A549 (cell line): ENCODE measurements around the gene CBX3. TPM values are rescaled to one million over a fixed set of nuclear protein-coding genes. Genes with fewer than 3 reads are reported as not detected.
A peak's percentile ranks its signal among the peaks of the same experiment; 100 is the strongest.

Experiments used
- ATAC-seq, 2 experiments: fragments of 200-7000 bp in 1 of 2; fragments of >200 bp in 1 of 2; cut with Nextera tagmentation in 1 of 2; cut with Tn5 transposase in 1 of 2; 3 replicates each; pipeline versions ENCODE4 v1.8.0 to v1.9.1; 2018 to 2020; ENCODE audit warnings: mild to moderate bottlenecking in 1 of 2, moderate library complexity in 1 of 2
- CTCF ChIA-PET: fragments of 300-600 bp; sonication (Branson Sonifier 250); formaldehyde crosslinking; extraction: SDS; loops from one replicate; lab custom pipeline; 2021; ENCODE audit warnings: antibody characterized with exemption, inconsistent platforms; lab: Yijun Ruan, JAX
- POLR2A ChIA-PET: fragments of 350-600 bp; formaldehyde crosslinking; extraction: SDS; loops from one replicate; lab custom pipeline; 2021; ENCODE audit warnings: antibody characterized with exemption, inconsistent platforms; lab: Yijun Ruan, JAX
- DNase-seq, 2 experiments: peaks; one replicate each; pipeline versions ENCODE4 v3.0.0 to v3.0.0-alpha.2; 2011 to 2016; ENCODE audit warnings: low read depth in 1 of 2, low spot score in 1 of 2
- FAIRE-seq: peaks from 2 replicates; lab custom pipeline; 2011; peaks lifted over from hg19 to GRCh38; lab: Jason Lieb, UNC
- H3K27ac ChIP-seq, 2 experiments: fragments of >200 bp; sonication (Bioruptor Twin); formaldehyde crosslinking; 3 replicates each; pipeline ENCODE4 v1.5.1; 2016 to 2017
- H3K4me1 ChIP-seq: fragments of >200 bp; sonication (Bioruptor Twin); formaldehyde crosslinking; 3 replicates; pipeline ENCODE4 v1.6.1; 2016
- H3K4me2 ChIP-seq: fragments of >200 bp; sonication (Bioruptor Twin); formaldehyde crosslinking; 3 replicates; pipeline ENCODE4 v1.6.1; 2016
- H3K4me3 ChIP-seq: fragments of >200 bp; sonication (Bioruptor Twin); formaldehyde crosslinking; 3 replicates; pipeline ENCODE4 v1.5.1; 2016
- H3K9me3 ChIP-seq: fragments of >200 bp; sonication (Bioruptor Twin); formaldehyde crosslinking; 3 replicates; pipeline ENCODE4 v1.6.1; 2016
- CBX2 ChIP-seq: fragments of 200-600 bp; sonication (generic); IDR thresholded peaks from 2 replicates; pipeline ENCODE4 v1.6.1; 2016; ENCODE audit warnings: low read depth, mild to moderate bottlenecking, borderline replicate concordance
- CEBPB ChIP-seq, 2 experiments: fragments of >200 bp in 1 of 2; sonication (Bioruptor Twin) in 1 of 2; formaldehyde crosslinking in 1 of 2; IDR thresholded peaks; 2 replicates each; pipeline ENCODE4 v1.6.1; 2012 to 2016
- ESRRA ChIP-seq: fragments of 150-350 bp; IDR thresholded peaks from 2 replicates; pipeline ENCODE4 v1.6.1; 2014; ENCODE audit warnings: mild to moderate bottlenecking, low read length, borderline replicate concordance
- FOSB ChIP-seq: fragments of 250-450 bp; sonication (Bioruptor Pico); IDR thresholded peaks from 2 replicates; pipeline ENCODE4 v1.5.0; 2020; ENCODE audit warnings: mild to moderate bottlenecking, moderate library complexity
- FOSL2 ChIP-seq, 2 experiments: fragments of 450-650 bp in 1 of 2; fragments of >200 bp in 1 of 2; sonication (Bioruptor Twin) in 1 of 2; formaldehyde crosslinking; IDR thresholded peaks; 2 replicates each; pipeline versions ENCODE4 v1.5.0 to v1.6.1; 2016 to 2020; ENCODE audit warnings: mild to moderate bottlenecking in 1 of 2, moderate library complexity in 1 of 2
- FOXS1 ChIP-seq: fragments of 250-450 bp; sonication (Bioruptor Pico); IDR thresholded peaks from 2 replicates; pipeline ENCODE4 v1.5.0; 2020; ENCODE audit warnings: mild to moderate bottlenecking, moderate library complexity
- GATA3 ChIP-seq: IDR thresholded peaks from 2 replicates; pipeline ENCODE4 v1.6.1; 2012; ENCODE audit warnings: borderline replicate concordance
- HDAC2 ChIP-seq: fragments of 200-600 bp; sonication (generic); IDR thresholded peaks from 2 replicates; pipeline ENCODE4 v1.6.1; 2016
- HEYL ChIP-seq: fragments of 250-450 bp; sonication (Bioruptor Pico); IDR thresholded peaks from 2 replicates; pipeline ENCODE4 v1.8.0; 2021; ENCODE audit warnings: mild to moderate bottlenecking, moderate library complexity
- HOXA7 ChIP-seq: fragments of 250-450 bp; sonication (Bioruptor Pico); IDR thresholded peaks from 2 replicates; pipeline ENCODE4 v1.5.0; 2020; ENCODE audit warnings: mild to moderate bottlenecking, moderate library complexity
- KDM5A ChIP-seq: fragments of 200-600 bp; sonication (generic); IDR thresholded peaks from 2 replicates; pipeline ENCODE4 v1.6.1; 2016; ENCODE audit warnings: antibody characterized with exemption, mild to moderate bottlenecking
- POLR2AphosphoS2 ChIP-seq: conservative IDR thresholded peaks from 2 replicates; pipeline ENCODE4 v1.6.1; 2012; ENCODE audit warnings: low read length, improper control_type of control experiment, inconsistent platforms
- RNF2 ChIP-seq: fragments of 200-600 bp; sonication (generic); IDR thresholded peaks from 2 replicates; pipeline ENCODE4 v1.6.1; 2016; ENCODE audit warnings: low read depth, mild to moderate bottlenecking, antibody characterized with exemption, moderate library complexity, borderline replicate concordance
- TFCP2L1 ChIP-seq: fragments of 250-450 bp; sonication (Bioruptor Pico); IDR thresholded peaks from 2 replicates; pipeline ENCODE4 v1.5.0; 2021; ENCODE audit warnings: mild to moderate bottlenecking
- TP53 ChIP-seq: fragments of 250-450 bp; sonication (Bioruptor Pico); IDR thresholded peaks from 2 replicates; pipeline ENCODE4 v1.5.0; 2021; ENCODE audit warnings: mild to moderate bottlenecking, moderate library complexity
- ZC3H11A ChIP-seq: fragments of 450-650 bp; IDR thresholded peaks from 2 replicates; pipeline ENCODE4 v1.6.1; 2014; ENCODE audit warnings: antibody characterized with exemption, mild to moderate bottlenecking
- WGBS: methylation state at CpG from one replicate; pipeline ENCODE4 v1.1.6; 2017; ENCODE audit errors: missing lambda C conversion rate; 5-methylcytosine and 5-hydroxymethylcytosine counted together
- polyA plus RNA-seq, 4 experiments: library from polyadenylated mRNA; depleted of rRNA in 3 of 4; stranded (reverse); fragments of >200 nt; fragmentation: RNase III in 1 of 4; extraction: RNeasy Plus Mini Kit Qiagen cat#74134 plus additional on column Dnase treatment in 1 of 4; gene quantifications; 2 replicates in 3 of 4; 3 replicates in 1 of 4; pipeline ENCODE4 v1.2.3, GENCODE V29; 2011 to 2017
- TF ChIP-seq, protein P1 (sequence below): IDR thresholded peaks from 2 replicates; pipeline ENCODE4 v1.6.1; 2012; ENCODE audit warnings: low read depth, borderline replicate concordance
- TF ChIP-seq, protein P2 (sequence below): fragments of 150-350 bp; IDR thresholded peaks from 2 replicates; pipeline ENCODE4 v1.6.1; 2014; ENCODE audit warnings: low read depth, mild to moderate bottlenecking, low read length
- TF ChIP-seq, protein P3 (sequence below): fragments of 250-450 bp; sonication (Bioruptor Pico); IDR thresholded peaks from 2 replicates; pipeline ENCODE4 v1.5.0; 2021; ENCODE audit warnings: mild to moderate bottlenecking, moderate library complexity, borderline replicate concordance
- TF ChIP-seq, protein P4 (sequence below): fragments of >200 bp; sonication (Bioruptor Twin); formaldehyde crosslinking; IDR thresholded peaks from 3 replicates; pipeline ENCODE4 v1.5.1; 2016
- TF ChIP-seq, protein P5 (sequence below): fragments of 200-600 bp; sonication (generic); IDR thresholded peaks from 2 replicates; pipeline ENCODE4 v1.6.1; 2016; ENCODE audit warnings: antibody characterized with exemption, mild to moderate bottlenecking, moderate library complexity
- TF ChIP-seq, protein P6 (sequence below): fragments of 250-450 bp; sonication (Bioruptor Pico); IDR thresholded peaks from 2 replicates; pipeline ENCODE4 v1.5.0; 2020; ENCODE audit warnings: low read depth, mild to moderate bottlenecking, moderate library complexity

CBX3 gene
- polyA plus RNA-seq, 2 of the 4 experiments (the other 2 are of a cell fraction): 275 to 288 TPM

DNA sequence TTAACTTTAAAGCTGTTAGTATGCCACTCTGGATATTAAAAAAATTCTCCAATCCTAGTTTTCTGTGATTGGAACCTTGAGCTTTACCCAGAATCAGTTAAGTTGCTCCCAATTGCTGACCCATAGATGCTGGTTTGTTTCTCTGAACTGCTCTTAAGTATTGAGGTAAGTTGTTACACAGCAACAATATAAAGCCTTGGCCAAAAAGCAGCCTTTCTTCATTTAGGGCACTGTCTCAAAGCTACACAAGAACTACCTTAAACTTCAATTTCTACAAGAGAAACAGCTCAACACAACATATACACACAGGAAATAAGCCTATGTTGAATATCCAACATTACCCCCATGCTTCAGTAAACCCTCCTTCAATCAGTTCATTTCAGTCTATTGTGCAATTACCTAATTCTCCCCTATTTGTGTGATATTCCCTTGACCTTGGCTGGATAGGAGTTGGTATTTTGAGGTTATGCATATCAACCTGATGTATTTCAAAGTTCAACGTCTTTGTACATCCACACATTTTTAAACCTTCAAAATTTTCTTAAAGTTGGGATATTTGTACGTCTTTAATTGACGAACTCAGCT lies 12.5 kb upstream of the CBX3 start (continued):
- TF ChIP-seq CBX2 (no peak), KDM5A (no peak), POLR2AphosphoS2 (peak; percentile 25; the same call in 1 of the 2 replicates), GATA3 (no peak), ZC3H11A (no peak), ESRRA (no peak), HEYL (no peak), HDAC2 (no peak)
- TF ChIP-seq, protein P1, sequence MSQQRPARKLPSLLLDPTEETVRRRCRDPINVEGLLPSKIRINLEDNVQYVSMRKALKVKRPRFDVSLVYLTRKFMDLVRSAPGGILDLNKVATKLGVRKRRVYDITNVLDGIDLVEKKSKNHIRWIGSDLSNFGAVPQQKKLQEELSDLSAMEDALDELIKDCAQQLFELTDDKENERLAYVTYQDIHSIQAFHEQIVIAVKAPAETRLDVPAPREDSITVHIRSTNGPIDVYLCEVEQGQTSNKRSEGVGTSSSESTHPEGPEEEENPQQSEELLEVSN: no peak
- TF ChIP-seq, protein P2, sequence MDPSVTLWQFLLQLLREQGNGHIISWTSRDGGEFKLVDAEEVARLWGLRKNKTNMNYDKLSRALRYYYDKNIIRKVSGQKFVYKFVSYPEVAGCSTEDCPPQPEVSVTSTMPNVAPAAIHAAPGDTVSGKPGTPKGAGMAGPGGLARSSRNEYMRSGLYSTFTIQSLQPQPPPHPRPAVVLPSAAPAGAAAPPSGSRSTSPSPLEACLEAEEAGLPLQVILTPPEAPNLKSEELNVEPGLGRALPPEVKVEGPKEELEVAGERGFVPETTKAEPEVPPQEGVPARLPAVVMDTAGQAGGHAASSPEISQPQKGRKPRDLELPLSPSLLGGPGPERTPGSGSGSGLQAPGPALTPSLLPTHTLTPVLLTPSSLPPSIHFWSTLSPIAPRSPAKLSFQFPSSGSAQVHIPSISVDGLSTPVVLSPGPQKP: no peak

DNA sequence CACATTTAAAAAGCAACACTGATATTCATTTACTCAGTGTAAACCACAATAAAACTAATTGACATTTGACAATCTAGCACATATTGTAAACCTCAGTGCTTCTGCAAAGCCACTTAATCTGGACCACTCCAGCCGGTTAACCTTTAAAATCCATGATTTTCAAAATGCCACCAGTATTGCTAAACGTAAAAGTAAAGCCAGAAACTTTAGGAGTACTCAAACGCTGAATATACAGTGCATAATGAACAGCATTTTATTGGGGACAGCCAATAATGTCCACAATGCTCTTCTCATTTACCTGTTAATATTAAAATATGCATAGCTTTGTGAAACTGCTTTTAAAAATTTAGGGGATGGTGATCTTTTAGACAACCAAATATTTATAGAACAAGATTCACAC lies 11.8 kb upstream of the CBX3 start:
- CTCF ChIA-PET: interaction anchor here (1.1 to 3.2 kb wide), 3 partner anchors 8 to 176 kb away, joined by 3 to 31 read pairs (median 5); no protein-coding TSS in a partner anchor
- no peak overlapping the region for H3K4me2 ChIP-seq
- WGBS: 83% methylated on average over 3 of the region's 3 CpGs
- no peaks in the 10 kb centered on the region for H3K9me3 ChIP-seq
- no peak overlapping the region for H3K4me3 ChIP-seq
- no peak for FAIRE-seq
- peaks cover 95% of the 10 kb centered on the region for H3K4me1 ChIP-seq
- POLR2A ChIA-PET: interaction anchor here (1.4 to 3.8 kb wide), 3 partner anchors 9 to 11 kb away, joined by 3 to 42 read pairs (median 12); partner anchors contain the start of genes CBX3 and HNRNPA2B1
- ATAC-seq: no peak
- TF ChIP-seq FOXS1 (CRISPR knock-in tag) (no peak), KDM5A (no peak), FOSL2 (IDR thresholded peaks at IDR 0.05) (no peak), FOSL2 (CRISPR knock-in tag; IDR thresholded peaks at IDR 0.05) (0 out of 2 replicates have a peak, but pooled peaks have one; percentile 0), RNF2 (no peak), CBX2 (no peak), FOSB (CRISPR knock-in tag) (peak; percentile 57; the same call in 1 of the 2 replicates), CEBPB (IDR thresholded peaks at IDR 0.05) (no peak), TFCP2L1 (CRISPR knock-in tag) (peak; percentile 96), TP53 (no peak), HOXA7 (peak; percentile 94)
- TF ChIP-seq, protein P3, sequence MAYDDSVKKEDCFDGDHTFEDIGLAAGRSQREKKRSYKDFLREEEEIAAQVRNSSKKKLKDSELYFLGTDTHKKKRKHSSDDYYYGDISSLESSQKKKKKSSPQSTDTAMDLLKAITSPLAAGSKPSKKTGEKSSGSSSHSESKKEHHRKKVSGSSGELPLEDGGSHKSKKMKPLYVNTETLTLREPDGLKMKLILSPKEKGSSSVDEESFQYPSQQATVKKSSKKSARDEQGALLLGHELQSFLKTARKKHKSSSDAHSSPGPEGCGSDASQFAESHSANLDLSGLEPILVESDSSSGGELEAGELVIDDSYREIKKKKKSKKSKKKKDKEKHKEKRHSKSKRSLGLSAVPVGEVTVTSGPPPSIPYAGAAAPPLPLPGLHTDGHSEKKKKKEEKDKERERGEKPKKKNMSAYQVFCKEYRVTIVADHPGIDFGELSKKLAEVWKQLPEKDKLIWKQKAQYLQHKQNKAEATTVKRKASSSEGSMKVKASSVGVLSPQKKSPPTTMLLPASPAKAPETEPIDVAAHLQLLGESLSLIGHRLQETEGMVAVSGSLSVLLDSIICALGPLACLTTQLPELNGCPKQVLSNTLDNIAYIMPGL: 0 out of 2 replicates have a peak, but pooled peaks have one; percentile 14
- TF ChIP-seq, protein P1: no peak
- TF ChIP-seq, protein P4, sequence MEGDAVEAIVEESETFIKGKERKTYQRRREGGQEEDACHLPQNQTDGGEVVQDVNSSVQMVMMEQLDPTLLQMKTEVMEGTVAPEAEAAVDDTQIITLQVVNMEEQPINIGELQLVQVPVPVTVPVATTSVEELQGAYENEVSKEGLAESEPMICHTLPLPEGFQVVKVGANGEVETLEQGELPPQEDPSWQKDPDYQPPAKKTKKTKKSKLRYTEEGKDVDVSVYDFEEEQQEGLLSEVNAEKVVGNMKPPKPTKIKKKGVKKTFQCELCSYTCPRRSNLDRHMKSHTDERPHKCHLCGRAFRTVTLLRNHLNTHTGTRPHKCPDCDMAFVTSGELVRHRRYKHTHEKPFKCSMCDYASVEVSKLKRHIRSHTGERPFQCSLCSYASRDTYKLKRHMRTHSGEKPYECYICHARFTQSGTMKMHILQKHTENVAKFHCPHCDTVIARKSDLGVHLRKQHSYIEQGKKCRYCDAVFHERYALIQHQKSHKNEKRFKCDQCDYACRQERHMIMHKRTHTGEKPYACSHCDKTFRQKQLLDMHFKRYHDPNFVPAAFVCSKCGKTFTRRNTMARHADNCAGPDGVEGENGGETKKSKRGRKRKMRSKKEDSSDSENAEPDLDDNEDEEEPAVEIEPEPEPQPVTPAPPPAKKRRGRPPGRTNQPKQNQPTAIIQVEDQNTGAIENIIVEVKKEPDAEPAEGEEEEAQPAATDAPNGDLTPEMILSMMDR: no peak
- TF ChIP-seq, protein P5, sequence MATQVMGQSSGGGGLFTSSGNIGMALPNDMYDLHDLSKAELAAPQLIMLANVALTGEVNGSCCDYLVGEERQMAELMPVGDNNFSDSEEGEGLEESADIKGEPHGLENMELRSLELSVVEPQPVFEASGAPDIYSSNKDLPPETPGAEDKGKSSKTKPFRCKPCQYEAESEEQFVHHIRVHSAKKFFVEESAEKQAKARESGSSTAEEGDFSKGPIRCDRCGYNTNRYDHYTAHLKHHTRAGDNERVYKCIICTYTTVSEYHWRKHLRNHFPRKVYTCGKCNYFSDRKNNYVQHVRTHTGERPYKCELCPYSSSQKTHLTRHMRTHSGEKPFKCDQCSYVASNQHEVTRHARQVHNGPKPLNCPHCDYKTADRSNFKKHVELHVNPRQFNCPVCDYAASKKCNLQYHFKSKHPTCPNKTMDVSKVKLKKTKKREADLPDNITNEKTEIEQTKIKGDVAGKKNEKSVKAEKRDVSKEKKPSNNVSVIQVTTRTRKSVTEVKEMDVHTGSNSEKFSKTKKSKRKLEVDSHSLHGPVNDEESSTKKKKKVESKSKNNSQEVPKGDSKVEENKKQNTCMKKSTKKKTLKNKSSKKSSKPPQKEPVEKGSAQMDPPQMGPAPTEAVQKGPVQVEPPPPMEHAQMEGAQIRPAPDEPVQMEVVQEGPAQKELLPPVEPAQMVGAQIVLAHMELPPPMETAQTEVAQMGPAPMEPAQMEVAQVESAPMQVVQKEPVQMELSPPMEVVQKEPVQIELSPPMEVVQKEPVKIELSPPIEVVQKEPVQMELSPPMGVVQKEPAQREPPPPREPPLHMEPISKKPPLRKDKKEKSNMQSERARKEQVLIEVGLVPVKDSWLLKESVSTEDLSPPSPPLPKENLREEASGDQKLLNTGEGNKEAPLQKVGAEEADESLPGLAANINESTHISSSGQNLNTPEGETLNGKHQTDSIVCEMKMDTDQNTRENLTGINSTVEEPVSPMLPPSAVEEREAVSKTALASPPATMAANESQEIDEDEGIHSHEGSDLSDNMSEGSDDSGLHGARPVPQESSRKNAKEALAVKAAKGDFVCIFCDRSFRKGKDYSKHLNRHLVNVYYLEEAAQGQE: no peak
- TF ChIP-seq, protein P6, sequence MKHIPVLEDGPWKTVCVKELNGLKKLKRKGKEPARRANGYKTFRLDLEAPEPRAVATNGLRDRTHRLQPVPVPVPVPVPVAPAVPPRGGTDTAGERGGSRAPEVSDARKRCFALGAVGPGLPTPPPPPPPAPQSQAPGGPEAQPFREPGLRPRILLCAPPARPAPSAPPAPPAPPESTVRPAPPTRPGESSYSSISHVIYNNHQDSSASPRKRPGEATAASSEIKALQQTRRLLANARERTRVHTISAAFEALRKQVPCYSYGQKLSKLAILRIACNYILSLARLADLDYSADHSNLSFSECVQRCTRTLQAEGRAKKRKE (CRISPR knock-in tag): 0 out of 2 replicates have a peak, but pooled peaks have one; percentile 32
- DNase-seq: no peak
- no peak overlapping the region for H3K27ac ChIP-seq
